ENCODE data around the gene SEMA3G. TPM values are rescaled to one million over a fixed set of nuclear protein-coding genes. Genes with fewer than 3 reads are reported as not detected.

SEMA3G gene
- total RNA-seq, 3 donors from 2014 or later (not counting 1 experiment from before 2014, with no cell fraction given), result 0.07 to 0.55 TPM; not detected in 1

- Mint-ChIP-seq H3K27me3 (ENCODE audit: low read depth in 2 of 2) (peaks cover 0 to 6% of the 10 kb centered on the region in 2 donors), H3K4me1 (no peaks in the 10 kb centered on the region), H3K27ac (no peak overlapping the region), H3K4me3 (no peak overlapping the region), H3K9me3 (no peaks in the 10 kb centered on the region), H3K36me3 (no peaks in the 10 kb centered on the region)
- DNase-seq (no peak), ATAC-seq (no peak)
- Histone ChIP-seq H3K9me3 (ENCODE audit: control insufficient read depth, insufficient read depth, low read length) (no peaks in the 10 kb centered on the region), H3K27me3 (ENCODE audit: control insufficient read depth, insufficient read depth, low read length) (no peaks in the 10 kb centered on the region), H3K4me1 (ENCODE audit: control insufficient read depth, insufficient read depth, low read length) (no peaks in the 10 kb centered on the region), H3K36me3 (ENCODE audit: control insufficient read depth, insufficient read depth, low read length) (no peaks in the 10 kb centered on the region), H3K27ac (ENCODE audit: low read length) (no peak overlapping the region), H3K4me3 (ENCODE audit: low read length) (no peak overlapping the region)
- intact Hi-C loops (cut with micrococcal nuclease), result no loop called here
- 79% methylated on average over 6 of the region's 7 CpGs for WGBS (ENCODE audit: insufficient coverage)
- TF ChIP-seq CTCF (IDR thresholded peaks at IDR 0.05), result no peak
Observed at GRCh38 chr3:52429779-52430415, 15.0 kb downstream of the SEMA3G start.

GRCh38 chr3:52429031-52429430, 15.9 kb downstream of the SEMA3G start:
- no peaks in the 10 kb centered on the region for H3K36me3 Mint-ChIP-seq

GRCh38 chr3:52428151-52429005, 16.5 kb downstream of the SEMA3G start:
- no peaks in the 10 kb centered on the region for H3K9me3 Mint-ChIP-seq
- no peak overlapping the region for H3K4me3 Mint-ChIP-seq
- no peaks in the 10 kb centered on the region for H3K4me1 Mint-ChIP-seq

More at GRCh38 chr3:52429031-52429430, 15.9 kb downstream of the SEMA3G start:
- Mint-ChIP-seq H3K4me1 (no peaks in the 10 kb centered on the region), H3K9me3 (no peaks in the 10 kb centered on the region), H3K27me3 (ENCODE audit: low read depth in 2 of 2) (peaks cover 0 to 6% of the 10 kb centered on the region in 2 donors), H3K27ac (no peak overlapping the region), H3K4me3 (no peak overlapping the region)
- intact Hi-C loops (cut with micrococcal nuclease), result no loop called here
- H3K27ac ChIP-seq (ENCODE audit: low read length), result no peak overlapping the region
- no peaks in the 10 kb centered on the region for H3K36me3 ChIP-seq (ENCODE audit: control insufficient read depth, insufficient read depth, low read length)
- TF ChIP-seq CTCF (IDR thresholded peaks at IDR 0.05), result no peak
- no peaks in the 10 kb centered on the region for H3K4me1 ChIP-seq (ENCODE audit: control insufficient read depth, insufficient read depth, low read length)
- DNase-seq (no peak), ATAC-seq (no peak)
- H3K27me3 ChIP-seq (ENCODE audit: control insufficient read depth, insufficient read depth, low read length), result no peaks in the 10 kb centered on the region
- whole genome bisulfite sequencing (ENCODE audit: insufficient coverage), result 68% methylated on average over 2 of the region's 3 CpGs
- no peaks in the 10 kb centered on the region for H3K9me3 ChIP-seq (ENCODE audit: control insufficient read depth, insufficient read depth, low read length)
- no peak overlapping the region for H3K4me3 ChIP-seq (ENCODE audit: low read length)

More at GRCh38 chr3:52428151-52429005, 16.5 kb downstream of the SEMA3G start:
- Histone ChIP-seq H3K4me1 (ENCODE audit: control insufficient read depth, insufficient read depth, low read length) (no peaks in the 10 kb centered on the region), H3K36me3 (ENCODE audit: control insufficient read depth, insufficient read depth, low read length) (no peaks in the 10 kb centered on the region), H3K27ac (ENCODE audit: low read length) (no peak overlapping the region), H3K27me3 (ENCODE audit: control insufficient read depth, insufficient read depth, low read length) (no peaks in the 10 kb centered on the region), H3K4me3 (ENCODE audit: low read length) (no peak overlapping the region), H3K9me3 (ENCODE audit: control insufficient read depth, insufficient read depth, low read length) (no peaks in the 10 kb centered on the region)
- Mint-ChIP-seq H3K36me3 (no peaks in the 10 kb centered on the region), H3K27ac (no peak overlapping the region), H3K27me3 (ENCODE audit: low read depth in 2 of 2) (peaks cover 0 to 6% of the 10 kb centered on the region in 2 donors)
- DNase-seq (peak in 1 of 2 donors; percentile 70), ATAC-seq (peak in 2 of 3 donors; percentile 68 to 70)
- TF ChIP-seq CTCF (IDR thresholded peaks at IDR 0.05), result peak; percentile 60
- intact Hi-C loops (cut with micrococcal nuclease), result loop anchor here (1.0 kb wide), 1 partner anchor 19 kb away; no protein-coding TSS in a partner anchor
- 35% methylated on average over 7 of the region's 7 CpGs for WGBS (ENCODE audit: insufficient coverage)
